ENCODE measurements around the gene LYPD5.

LYPD5 gene

GRCh38 chr19:43802216-43802951, at the start of gene LYPD5:
TSS of gene LYPD5 (minus strand) at chr19:43802447. CDS start at chr19:43802380, 67 bp downstream.
- no peak for TF ChIP-seq ZBTB7A (IDR thresholded peaks at IDR 0.05; ENCODE audit: low read depth)
- TF ChIP-seq TAF1 (IDR thresholded peaks at IDR 0.05; ENCODE audit: low read depth) = no peak
- TF ChIP-seq CEBPB (IDR thresholded peaks at IDR 0.05) = no peak
- TF ChIP-seq REST (IDR thresholded peaks at IDR 0.05; ENCODE audit: low read depth) = peak; percentile 66
- no peak for TF ChIP-seq FOXM1 (IDR thresholded peaks at IDR 0.05; ENCODE audit: borderline replicate concordance, low read depth)

- TF ChIP-seq MAX (IDR thresholded peaks at IDR 0.05) (no peak), RAD21 (IDR thresholded peaks at IDR 0.05; ENCODE audit: low read depth) (no peak), REST (IDR thresholded peaks at IDR 0.05; ENCODE audit: low read depth) (no peak), TCF12 (IDR thresholded peaks at IDR 0.05; ENCODE audit: low read depth) (no peak), EGR1 (IDR thresholded peaks at IDR 0.05) (no peak), TAF1 (IDR thresholded peaks at IDR 0.05; ENCODE audit: low read depth) (no peak), CREB1 (IDR thresholded peaks at IDR 0.05; ENCODE audit: low read depth) (no peak)
Observed at GRCh38 chr19:43848821-43849220, 46.6 kb upstream of the LYPD5 start.

GRCh38 chr19:43847884-43848283, 45.6 kb upstream of the LYPD5 start:
- peak; percentile 65; the same call in 1 of the 2 replicates for TF ChIP-seq TEAD4 (IDR thresholded peaks at IDR 0.05)
- TF ChIP-seq USF1 (IDR thresholded peaks at IDR 0.05) = no peak
- no peak for TF ChIP-seq EGR1 (IDR thresholded peaks at IDR 0.05)
- TF ChIP-seq EP300 (IDR thresholded peaks at IDR 0.05; ENCODE audit: borderline replicate concordance) = peak; percentile 42; the same call in 1 of the 2 replicates

GRCh38 chr19:43847246-43847645, 45.0 kb upstream of the LYPD5 start:
- TF ChIP-seq RAD21 (IDR thresholded peaks at IDR 0.05; ENCODE audit: low read depth) (no peak), EP300 (IDR thresholded peaks at IDR 0.05; ENCODE audit: borderline replicate concordance) (no peak), TCF12 (IDR thresholded peaks at IDR 0.05; ENCODE audit: low read depth) (no peak), TEAD4 (IDR thresholded peaks at IDR 0.05) (no peak), MAX (IDR thresholded peaks at IDR 0.05) (no peak), ZBTB7A (IDR thresholded peaks at IDR 0.05; ENCODE audit: low read depth) (no peak), TAF1 (IDR thresholded peaks at IDR 0.05; ENCODE audit: low read depth) (no peak), NFIC (IDR thresholded peaks at IDR 0.05) (no peak), CREB1 (IDR thresholded peaks at IDR 0.05; ENCODE audit: low read depth) (no peak), CEBPB (IDR thresholded peaks at IDR 0.05) (no peak), EGR1 (IDR thresholded peaks at IDR 0.05) (no peak), FOXM1 (IDR thresholded peaks at IDR 0.05; ENCODE audit: borderline replicate concordance, low read depth) (no peak), REST (IDR thresholded peaks at IDR 0.05; ENCODE audit: low read depth) (no peak), YY1 (IDR thresholded peaks at IDR 0.05; ENCODE audit: low read depth) (no peak), USF1 (IDR thresholded peaks at IDR 0.05) (no peak)

- TF ChIP-seq USF1 (IDR thresholded peaks at IDR 0.05) (no peak), EGR1 (IDR thresholded peaks at IDR 0.05) (no peak), YY1 (IDR thresholded peaks at IDR 0.05; ENCODE audit: low read depth) (no peak), TCF12 (IDR thresholded peaks at IDR 0.05; ENCODE audit: low read depth) (no peak), CEBPB (IDR thresholded peaks at IDR 0.05) (no peak), CREB1 (IDR thresholded peaks at IDR 0.05; ENCODE audit: low read depth) (no peak), NFIC (IDR thresholded peaks at IDR 0.05) (no peak), EP300 (IDR thresholded peaks at IDR 0.05; ENCODE audit: borderline replicate concordance) (no peak), MAX (IDR thresholded peaks at IDR 0.05) (no peak), TAF1 (IDR thresholded peaks at IDR 0.05; ENCODE audit: low read depth) (no peak), FOXM1 (IDR thresholded peaks at IDR 0.05; ENCODE audit: borderline replicate concordance, low read depth) (no peak), TEAD4 (IDR thresholded peaks at IDR 0.05) (no peak), REST (IDR thresholded peaks at IDR 0.05; ENCODE audit: low read depth) (no peak), RAD21 (IDR thresholded peaks at IDR 0.05; ENCODE audit: low read depth) (no peak), ZBTB7A (IDR thresholded peaks at IDR 0.05; ENCODE audit: low read depth) (no peak)
Observed at GRCh38 chr19:43842007-43842406, 39.8 kb upstream of the LYPD5 start.
